GM12878 (cell line): ENCODE data around the gene NAT8L.

Source experiments
- E2F8 ChIP-seq: fragments of 450-650 bp; IDR thresholded peaks from 2 replicates; pipeline ENCODE4 v1.6.1; 2018; ENCODE audit warnings: mild to moderate bottlenecking, low read depth, moderate library complexity; ENCODE audit not compliant: partially characterized antibody
- EP300 ChIP-seq, 2 experiments: fragments of 150-350 bp in 1 of 2; IDR thresholded peaks; 2 replicates each; pipeline ENCODE4 v1.6.1; 2011 to 2012; ENCODE audit warnings: low read depth in 2 of 2, low read length in 2 of 2, borderline replicate concordance in 1 of 2, improper control_type of control experiment in 1 of 2, inconsistent platforms in 1 of 2; ENCODE audit not compliant: control insufficient read depth in 1 of 2
- HDGF ChIP-seq: fragments of 450-650 bp; IDR thresholded peaks from 2 replicates; pipeline ENCODE4 v1.6.1; 2016; ENCODE audit warnings: antibody characterized with exemption
- TAF1 ChIP-seq: IDR thresholded peaks from 2 replicates; pipeline ENCODE4 v1.6.1; 2011; ENCODE audit warnings: mild to moderate bottlenecking, low read depth, low read length, borderline replicate concordance

DNA sequence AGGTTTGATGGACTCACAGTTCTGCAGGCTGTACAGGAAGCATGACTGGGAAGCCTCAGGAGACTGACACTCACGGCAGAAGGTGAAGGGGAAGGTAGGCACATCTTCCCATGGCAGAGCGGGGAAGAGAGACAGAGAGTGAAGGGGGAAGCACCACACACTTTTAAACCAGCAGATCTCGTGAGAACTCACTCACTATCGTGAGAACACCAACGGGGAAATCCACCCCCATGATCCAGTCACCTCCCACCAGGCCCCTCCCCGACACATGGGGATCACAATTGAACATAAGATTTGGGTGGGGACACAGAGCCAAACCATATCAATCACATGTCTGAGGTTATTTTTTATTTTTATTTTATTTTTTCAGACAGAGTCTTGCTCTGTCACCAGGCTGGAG, 4.9 kb upstream of the NAT8L start:
- no peak for TF ChIP-seq EP300 (IDR thresholded peaks at IDR 0.05; ENCODE audit: borderline replicate concordance in 1 of 2, control insufficient read depth in 1 of 2, low read depth in 2 of 2, low read length in 2 of 2)
- no peak for TF ChIP-seq HDGF
- no peak for TF ChIP-seq E2F8
- TF ChIP-seq TAF1, result no peak
